K562 (cell line): ENCODE data around the gene VWA7. TPM values are rescaled to one million over a fixed set of nuclear protein-coding genes. Genes with fewer than 3 reads are reported as not detected.

ENCODE experiments used
- CC2D1A ChIP-seq: fragments of 450-650 bp; IDR thresholded peaks from 2 replicates; pipeline ENCODE4 v1.6.1; 2017; ENCODE audit warnings: mild to moderate bottlenecking
- CREB5 ChIP-seq: fragments of 250-450 bp; sonication (Bioruptor Pico); IDR thresholded peaks from 2 replicates; pipeline ENCODE4 v1.5.0; 2020; ENCODE audit warnings: mild to moderate bottlenecking
- IFI16 ChIP-seq: fragments of 250-450 bp; sonication (Bioruptor Pico); IDR thresholded peaks from 2 replicates; pipeline ENCODE4 v2.1.2; 2022; ENCODE audit warnings: mild to moderate bottlenecking, inconsistent platforms
- JUND ChIP-seq, 2 experiments: IDR thresholded peaks; 2 replicates in 1 of 2; 3 replicates in 1 of 2; pipeline ENCODE4 v1.6.1; 2011; ENCODE audit warnings: borderline replicate concordance in 2 of 2, low read depth in 2 of 2, low read length in 2 of 2, improper control_type of control experiment in 1 of 2, missing biosample characterization in 1 of 2, missing genetic modification characterization in 1 of 2, missing genetic modification reagents in 1 of 2
- MCM3 ChIP-seq: fragments of 450-650 bp; IDR thresholded peaks from 2 replicates; pipeline ENCODE4 v1.6.1; 2016
- MECOM ChIP-seq: fragments of 250-450 bp; sonication (Bioruptor Pico); IDR thresholded peaks from 2 replicates; pipeline ENCODE4 v1.8.0; 2022; ENCODE audit warnings: inconsistent platforms
- MITF ChIP-seq: IDR thresholded peaks from 2 replicates; pipeline ENCODE4 v1.6.1; 2014; ENCODE audit warnings: antibody characterized with exemption
- NFE2 ChIP-seq: IDR thresholded peaks from 2 replicates; pipeline ENCODE4 v1.6.1; 2014; ENCODE audit warnings: antibody characterized with exemption, low read depth
- NFXL1 ChIP-seq: fragments of 450-650 bp; formaldehyde crosslinking; IDR thresholded peaks from 2 replicates; pipeline ENCODE4 v1.4.0; 2021; ENCODE audit warnings: mild to moderate bottlenecking
- NR3C1 ChIP-seq: sonication (generic); formaldehyde crosslinking; IDR thresholded peaks from 2 replicates; pipeline ENCODE4 v1.8.1; 2022; ENCODE audit warnings: missing genetic modification reagents
- POLR3G ChIP-seq: IDR thresholded peaks from 2 replicates; pipeline ENCODE4 v1.6.1; 2011; ENCODE audit not compliant: insufficient read length, insufficient replicate concordance; ENCODE audit errors: extremely low read depth
- ZFP36 ChIP-seq: fragments of 150-350 bp; IDR thresholded peaks from 2 replicates; pipeline ENCODE4 v1.6.1; 2018; ENCODE audit warnings: low read length, low read depth; ENCODE audit not compliant: partially characterized antibody
- ZFPM2 ChIP-seq: fragments of 250-450 bp; sonication (Bioruptor Pico); IDR thresholded peaks from 2 replicates; pipeline ENCODE4 v1.5.1; 2022; ENCODE audit warnings: mild to moderate bottlenecking
- ZKSCAN1 ChIP-seq: fragments of 150-350 bp; IDR thresholded peaks from 2 replicates; pipeline ENCODE4 v1.6.1; 2016; ENCODE audit warnings: low read depth, low read length
- polyA plus RNA-seq, 8 experiments: library from polyadenylated mRNA; depleted of rRNA in 4 of 8; stranded (reverse) in 5 of 8; unstranded in 3 of 8; fragments of >200 nt; fragmentation: Nextera tagmentation in 2 of 8; fragmentation: Illumina TruSeq in 1 of 8; extraction: Ambion mirVana in 2 of 8; extraction: Trizol in 1 of 8; gene quantifications; 2 replicates each; pipeline versions ENCODE4 v1.2.1 to v1.2.3, GENCODE V29; 2011 to 2014; ENCODE audit warnings: inconsistent platforms in 1 of 8, missing spikeins in 1 of 8
- total RNA-seq, 7 experiments: library from RNA; depleted of rRNA in 6 of 7; stranded (reverse); fragments of >200 nt in 6 of 7; fragmentation: Illumina TruSeq in 2 of 7; extraction: Trizol in 2 of 7; gene quantifications; 2 replicates each; pipeline versions ENCODE4 v1.2.1 to v1.2.3, GENCODE V29; 2011 to 2021; ENCODE audit warnings: low replicate concordance in 1 of 7
- TF ChIP-seq, protein P1 (sequence below): fragments of 450-650 bp; IDR thresholded peaks from 2 replicates; pipeline ENCODE4 v1.7.1; 2018; ENCODE audit warnings: mild to moderate bottlenecking, low read depth; ENCODE audit not compliant: partially characterized antibody
- TF ChIP-seq, protein P2 (sequence below): fragments of 450-650 bp; conservative IDR thresholded peaks from 2 replicates; pipeline ENCODE4 v1.6.1; 2016; ENCODE audit warnings: missing genetic modification characterization, low read depth, mild to moderate bottlenecking, missing compliant biosample characterization, moderate library complexity
- TF ChIP-seq, protein P3 (sequence below): sonication (generic); formaldehyde crosslinking; IDR thresholded peaks from 2 replicates; pipeline ENCODE4 v1.9.0; 2022; ENCODE audit warnings: mild to moderate bottlenecking, missing genetic modification reagents
- TF ChIP-seq, protein P4 (sequence below): IDR thresholded peaks from 3 replicates; pipeline ENCODE4 v1.6.1; 2011; ENCODE audit warnings: borderline replicate concordance, mild to moderate bottlenecking; ENCODE audit not compliant: insufficient read length, insufficient read depth

Gene VWA7
- total and polyA plus RNA-seq, 9 of the 15 experiments (the other 6 are each of a cell fraction or from before 2014, with no cell fraction given), result 0.18 to 2.9 (median 0.95) TPM

GRCh38 chr6:31776989-31777666 is at the start of gene VWA7 (continued):
- TF ChIP-seq POLR3G (no peak), MITF (peak; percentile 94), ZKSCAN1 (peak; percentile 91), IFI16 (CRISPR knock-in tag) (no peak), MECOM (CRISPR knock-in tag) (no peak), CC2D1A (peak; percentile 67), ZFP36 (peak; percentile 57), NFXL1 (CRISPR knock-in tag) (no peak), NR3C1 (CRISPR knock-in tag) (no peak), NFE2 (peak; percentile 99), CREB5 (no peak; the same call in 1 of the 2 replicates), ZFPM2 (CRISPR knock-in tag) (peak; percentile 35; the same call in 1 of the 2 replicates), JUND (IDR thresholded peaks at IDR 0.05; ENCODE audit: borderline replicate concordance, low read depth, low read length) (peak; percentile 97), JUND (tag; IDR thresholded peaks at IDR 0.05; ENCODE audit: borderline replicate concordance, low read depth, low read length) (no peak; the same call in 1 of the 3 replicates), MCM3 (no peak)
- TF ChIP-seq, protein P1, sequence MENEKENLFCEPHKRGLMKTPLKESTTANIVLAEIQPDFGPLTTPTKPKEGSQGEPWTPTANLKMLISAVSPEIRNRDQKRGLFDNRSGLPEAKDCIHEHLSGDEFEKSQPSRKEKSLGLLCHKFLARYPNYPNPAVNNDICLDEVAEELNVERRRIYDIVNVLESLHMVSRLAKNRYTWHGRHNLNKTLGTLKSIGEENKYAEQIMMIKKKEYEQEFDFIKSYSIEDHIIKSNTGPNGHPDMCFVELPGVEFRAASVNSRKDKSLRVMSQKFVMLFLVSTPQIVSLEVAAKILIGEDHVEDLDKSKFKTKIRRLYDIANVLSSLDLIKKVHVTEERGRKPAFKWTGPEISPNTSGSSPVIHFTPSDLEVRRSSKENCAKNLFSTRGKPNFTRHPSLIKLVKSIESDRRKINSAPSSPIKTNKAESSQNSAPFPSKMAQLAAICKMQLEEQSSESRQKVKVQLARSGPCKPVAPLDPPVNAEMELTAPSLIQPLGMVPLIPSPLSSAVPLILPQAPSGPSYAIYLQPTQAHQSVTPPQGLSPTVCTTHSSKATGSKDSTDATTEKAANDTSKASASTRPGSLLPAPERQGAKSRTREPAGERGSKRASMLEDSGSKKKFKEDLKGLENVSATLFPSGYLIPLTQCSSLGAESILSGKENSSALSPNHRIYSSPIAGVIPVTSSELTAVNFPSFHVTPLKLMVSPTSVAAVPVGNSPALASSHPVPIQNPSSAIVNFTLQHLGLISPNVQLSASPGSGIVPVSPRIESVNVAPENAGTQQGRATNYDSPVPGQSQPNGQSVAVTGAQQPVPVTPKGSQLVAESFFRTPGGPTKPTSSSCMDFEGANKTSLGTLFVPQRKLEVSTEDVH, result peak; percentile 74
- TF ChIP-seq, protein P2, sequence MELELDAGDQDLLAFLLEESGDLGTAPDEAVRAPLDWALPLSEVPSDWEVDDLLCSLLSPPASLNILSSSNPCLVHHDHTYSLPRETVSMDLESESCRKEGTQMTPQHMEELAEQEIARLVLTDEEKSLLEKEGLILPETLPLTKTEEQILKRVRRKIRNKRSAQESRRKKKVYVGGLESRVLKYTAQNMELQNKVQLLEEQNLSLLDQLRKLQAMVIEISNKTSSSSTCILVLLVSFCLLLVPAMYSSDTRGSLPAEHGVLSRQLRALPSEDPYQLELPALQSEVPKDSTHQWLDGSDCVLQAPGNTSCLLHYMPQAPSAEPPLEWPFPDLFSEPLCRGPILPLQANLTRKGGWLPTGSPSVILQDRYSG, result 0 out of 2 replicates have a peak, but pooled peaks have one; percentile 20
- TF ChIP-seq, protein P3, sequence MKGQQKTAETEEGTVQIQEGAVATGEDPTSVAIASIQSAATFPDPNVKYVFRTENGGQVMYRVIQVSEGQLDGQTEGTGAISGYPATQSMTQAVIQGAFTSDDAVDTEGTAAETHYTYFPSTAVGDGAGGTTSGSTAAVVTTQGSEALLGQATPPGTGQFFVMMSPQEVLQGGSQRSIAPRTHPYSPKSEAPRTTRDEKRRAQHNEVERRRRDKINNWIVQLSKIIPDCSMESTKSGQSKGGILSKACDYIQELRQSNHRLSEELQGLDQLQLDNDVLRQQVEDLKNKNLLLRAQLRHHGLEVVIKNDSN (CRISPR knock-in tag), result peak; percentile 66
- TF ChIP-seq, protein P4, sequence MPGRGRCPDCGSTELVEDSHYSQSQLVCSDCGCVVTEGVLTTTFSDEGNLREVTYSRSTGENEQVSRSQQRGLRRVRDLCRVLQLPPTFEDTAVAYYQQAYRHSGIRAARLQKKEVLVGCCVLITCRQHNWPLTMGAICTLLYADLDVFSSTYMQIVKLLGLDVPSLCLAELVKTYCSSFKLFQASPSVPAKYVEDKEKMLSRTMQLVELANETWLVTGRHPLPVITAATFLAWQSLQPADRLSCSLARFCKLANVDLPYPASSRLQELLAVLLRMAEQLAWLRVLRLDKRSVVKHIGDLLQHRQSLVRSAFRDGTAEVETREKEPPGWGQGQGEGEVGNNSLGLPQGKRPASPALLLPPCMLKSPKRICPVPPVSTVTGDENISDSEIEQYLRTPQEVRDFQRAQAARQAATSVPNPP, result no peak
